ENCODE data around the gene PLEKHA3.
"Not testable (repeated sequence)": the region's sequence is repeated elsewhere in the genome, so short reads cannot be mapped to it uniquely, and the experiment has no call there.

Gene PLEKHA3

GRCh38 chr2:178525460-178525859 lies 45.2 kb downstream of the PLEKHA3 start:
- DNase-seq, result not testable (repeated sequence)

DNA sequence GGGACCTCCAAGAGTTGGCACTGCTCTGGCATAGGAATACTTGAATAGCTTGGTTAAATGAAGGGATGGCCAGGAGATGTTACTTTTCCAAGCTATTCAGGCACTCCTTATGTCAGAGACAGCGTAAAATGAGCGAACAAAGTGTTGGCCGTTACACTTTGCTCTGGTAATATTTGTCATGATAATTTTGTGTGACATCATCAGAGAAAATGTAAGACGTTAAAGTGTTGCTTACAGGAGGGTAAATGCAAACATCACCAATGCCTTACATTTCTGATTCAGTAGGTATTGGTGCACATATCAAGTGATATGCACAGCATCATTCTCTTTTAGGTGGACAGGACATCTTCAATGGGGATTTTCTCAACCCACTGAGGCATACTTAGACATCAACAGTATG lies 46.0 kb downstream of the PLEKHA3 start:
- DNase-seq, result no peak

DNA sequence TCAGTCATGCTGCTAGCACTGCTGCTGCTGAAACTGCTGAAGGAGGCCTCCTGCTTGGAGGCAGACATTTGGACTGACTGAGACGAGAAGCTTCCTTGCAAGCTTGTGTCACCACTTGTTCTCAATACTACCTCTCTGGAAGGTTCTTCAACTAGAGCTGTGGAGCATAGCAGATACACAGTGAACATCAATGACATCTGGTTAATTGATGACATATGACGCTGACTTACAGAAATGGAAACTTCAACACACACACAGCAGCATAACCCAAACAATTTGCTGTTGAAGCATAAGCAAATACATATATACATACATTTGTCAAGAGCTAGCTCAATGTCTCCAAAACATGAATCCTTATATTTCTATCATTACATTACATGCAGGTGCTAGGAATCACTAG lies 47.3 kb downstream of the PLEKHA3 start:
- DNase-seq, result no peak

DNA sequence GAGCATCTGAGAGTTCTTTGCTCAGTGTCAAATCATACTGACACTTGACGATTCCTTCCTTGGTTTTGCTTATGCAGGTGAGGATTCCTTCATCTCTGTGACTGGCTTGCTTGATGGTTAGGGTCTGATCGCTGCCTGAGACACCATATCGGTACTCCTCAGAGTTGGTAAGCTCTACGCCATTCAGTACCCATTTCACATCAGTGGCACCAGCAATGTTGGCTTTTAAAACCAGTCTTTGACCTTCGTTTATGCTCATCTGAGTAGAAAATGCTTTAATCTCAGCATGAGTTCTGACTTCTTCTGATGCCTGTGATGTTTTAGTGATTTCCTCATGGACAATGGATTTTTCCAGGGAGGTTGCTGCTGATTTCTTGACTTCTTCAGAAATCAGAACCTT lies 48.4 kb downstream of the PLEKHA3 start:
- no peak for DNase-seq

DNA sequence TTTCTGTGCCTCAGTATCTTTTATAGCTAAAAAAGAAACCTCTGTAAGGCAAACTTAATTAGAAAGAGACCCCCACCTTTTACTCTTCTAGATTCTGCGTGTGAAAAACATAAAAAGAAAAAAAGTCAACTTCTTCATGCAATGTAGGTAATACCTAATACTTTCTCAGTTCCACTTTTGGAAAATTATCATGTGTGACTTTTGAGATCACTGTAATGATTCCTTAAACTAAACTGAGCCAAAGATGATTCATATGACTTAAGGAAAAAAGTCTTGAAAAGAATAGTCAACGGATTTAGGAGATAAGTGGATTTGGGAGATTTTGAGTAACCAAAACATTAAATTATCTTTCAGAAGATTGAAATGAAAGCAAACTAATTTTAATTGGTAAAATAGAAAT lies 48.9 kb downstream of the PLEKHA3 start:
- DNase-seq, result no peak

- no peak for DNase-seq
Measured at GRCh38 chr2:178530131-178530530, 49.9 kb downstream of the PLEKHA3 start.

- DNase-seq, result no peak
Measured at GRCh38 chr2:178530625-178531142, 50.4 kb downstream of the PLEKHA3 start.

DNA sequence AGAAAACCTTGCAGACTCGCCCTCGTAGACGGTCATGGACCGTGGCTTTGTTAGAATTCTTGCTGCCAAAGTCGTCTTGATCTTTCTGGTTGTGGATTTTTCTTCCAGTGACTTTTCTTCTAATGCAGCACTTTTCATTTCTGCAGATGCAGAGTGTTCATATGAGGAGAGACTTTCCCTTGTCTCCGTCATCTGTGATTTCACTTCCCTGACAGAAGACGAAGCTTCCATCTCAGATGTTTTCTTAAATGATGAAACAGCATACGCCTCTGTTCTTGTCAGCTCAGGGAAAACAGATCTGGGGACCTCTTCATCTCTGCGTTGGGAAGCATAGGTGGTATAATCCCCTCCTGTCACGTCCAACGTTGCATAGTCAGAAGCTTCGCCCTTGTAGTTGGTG lies 50.9 kb downstream of the PLEKHA3 start:
- DNase-seq, result no peak

- no peak for DNase-seq
Measured at GRCh38 chr2:178536037-178536436, 55.8 kb downstream of the PLEKHA3 start.

DNA sequence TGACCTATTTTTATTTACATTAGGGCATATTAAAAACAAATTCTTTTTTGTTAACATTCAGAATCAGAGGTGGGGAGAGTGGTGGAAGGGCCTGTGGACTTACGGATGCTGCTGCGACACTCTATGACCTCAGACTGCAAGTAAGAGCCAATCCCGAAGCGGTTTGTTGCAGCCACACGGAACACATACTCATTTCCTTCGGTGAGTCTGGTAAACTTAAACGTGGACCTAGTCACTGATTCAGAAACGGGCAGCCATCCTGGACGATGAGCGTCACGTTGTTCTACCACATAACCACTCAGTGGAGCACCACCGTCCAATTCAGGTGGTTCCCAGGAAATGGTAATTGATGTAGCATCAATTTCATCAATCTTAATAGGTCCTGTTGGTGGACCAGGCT lies 61.9 kb downstream of the PLEKHA3 start:
- no peak for DNase-seq

DNA sequence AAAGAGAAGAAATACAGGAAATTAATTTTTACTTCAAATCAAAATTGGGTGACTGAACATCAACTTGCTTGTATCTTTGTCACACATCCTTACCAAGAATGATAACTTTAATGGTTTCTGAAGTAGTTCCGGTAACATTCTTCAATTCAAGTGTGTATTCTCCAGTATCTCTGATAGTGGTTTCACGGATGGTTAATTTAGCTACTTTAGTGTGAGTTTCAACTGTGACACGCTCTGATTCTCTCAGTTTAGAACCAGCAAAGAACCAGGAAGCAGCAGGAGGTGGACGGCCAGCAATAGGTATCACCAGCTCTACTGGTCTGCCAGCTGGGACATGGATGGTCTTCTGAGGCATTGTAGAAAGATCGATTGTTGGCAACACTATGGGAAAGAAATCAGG lies 62.3 kb downstream of the PLEKHA3 start:
- DNase-seq, result no peak

GRCh38 chr2:178550352-178550751 lies 70.1 kb downstream of the PLEKHA3 start:
- no peak for DNase-seq

DNA sequence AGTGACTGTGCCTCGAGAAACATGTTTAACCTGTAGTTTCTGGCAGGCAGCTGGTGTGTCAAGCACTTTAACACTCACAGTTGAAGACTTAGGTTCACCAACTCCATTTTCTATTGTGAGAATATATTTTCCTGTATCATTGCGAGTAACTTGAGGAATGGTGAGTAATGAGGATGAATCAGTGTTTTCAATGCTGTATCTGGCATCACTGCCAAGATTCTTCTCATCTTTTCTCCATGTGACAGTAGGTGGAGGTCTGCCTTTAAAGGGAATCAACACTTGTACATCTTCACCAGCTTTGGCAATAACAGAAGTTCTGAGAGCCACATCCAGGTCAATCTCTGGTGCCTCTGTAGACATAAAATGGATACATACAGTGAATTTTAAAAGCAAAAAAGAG lies 72.8 kb downstream of the PLEKHA3 start:
- no peak for DNase-seq

Measured in DMS153 (cell line).